Breast epithelium (tissue), 4 donors: ENCODE measurements around the gene SLC7A9. TPM values are rescaled to one million over a fixed set of nuclear protein-coding genes. Genes with fewer than 3 reads are reported as not detected.

Source experiments
- DNase-seq, 2 donors: peaks; one replicate each; pipeline ENCODE4 v3.0.0-alpha.2; 2019; ENCODE audit warnings: low spot score in 2 of 2
- H3K27ac ChIP-seq, 2 donors: fragments of 200-600 bp; sonication (generic) in 1 of 2; one replicate each; pipeline ENCODE4 v1.5.1; 2016 to 2019; ENCODE audit warnings: mild to moderate bottlenecking in 1 of 2
- H3K27me3 ChIP-seq, 2 donors: fragments of 200-600 bp; sonication (generic) in 1 of 2; one replicate each; pipeline versions ENCODE4 v1.5.1 to v1.6.0; 2017 to 2019; ENCODE audit warnings: control low read depth in 1 of 2, mild to moderate bottlenecking in 1 of 2
- H3K36me3 ChIP-seq: fragments of 200-600 bp; one replicate; pipeline ENCODE4 v1.5.1; 2019
- H3K4me1 ChIP-seq, 2 donors: fragments of 200-600 bp; sonication (generic); one replicate each; pipeline ENCODE4 v1.5.1; 2016 to 2019; ENCODE audit warnings: control low read depth in 1 of 2
- H3K4me3 ChIP-seq, 3 donors: fragments of 200-600 bp; sonication (generic); 1 replicate in 2 of 3; 2 replicates in 1 of 3; pipeline ENCODE4 v1.5.1; 2016 to 2019; ENCODE audit warnings: mild to moderate bottlenecking in 3 of 3, moderate library complexity in 2 of 3
- H3K9me3 ChIP-seq, 2 donors: fragments of 200-600 bp; sonication (generic) in 1 of 2; one replicate each; pipeline ENCODE4 v1.5.1; 2016 to 2019; ENCODE audit warnings: control low read depth in 1 of 2
- POLR2A ChIP-seq: fragments of 450-650 bp; IDR thresholded peaks from one replicate; pipeline ENCODE4 v1.6.1; 2016; ENCODE audit warnings: antibody characterized with exemption, mild to moderate bottlenecking, moderate library complexity
- POLR2AphosphoS5 ChIP-seq, 3 donors: sonication (generic); formaldehyde crosslinking; IDR thresholded peaks; one replicate each; pipeline ENCODE4 v1.6.1; 2017; ENCODE audit warnings: antibody characterized with exemption in 3 of 3
- intact Hi-C: fragments of 100-400 bp; cut with DNase I; formaldehyde crosslinking; loops from one replicate; pipeline ENCODE4 v1.15.1; 2023; ENCODE audit warnings: low total_unique reads
- total RNA-seq, 3 donors: library from RNA; depleted of rRNA; stranded (reverse); fragments of >200 nt; gene quantifications; one replicate each; pipeline ENCODE4 v1.1.0, GENCODE V29; 2016
- TF ChIP-seq, protein P1 (sequence below), 3 donors: fragments of 450-650 bp; IDR thresholded peaks; one replicate each; pipeline ENCODE4 v1.5.1; 2016 to 2017; ENCODE audit warnings: antibody characterized with exemption in 3 of 3, mild to moderate bottlenecking in 3 of 3, moderate library complexity in 3 of 3

SLC7A9 gene
- total RNA-seq, 3 donors from 2014 or later: 0.29 to 0.48 (median 0.33) TPM

DNA sequence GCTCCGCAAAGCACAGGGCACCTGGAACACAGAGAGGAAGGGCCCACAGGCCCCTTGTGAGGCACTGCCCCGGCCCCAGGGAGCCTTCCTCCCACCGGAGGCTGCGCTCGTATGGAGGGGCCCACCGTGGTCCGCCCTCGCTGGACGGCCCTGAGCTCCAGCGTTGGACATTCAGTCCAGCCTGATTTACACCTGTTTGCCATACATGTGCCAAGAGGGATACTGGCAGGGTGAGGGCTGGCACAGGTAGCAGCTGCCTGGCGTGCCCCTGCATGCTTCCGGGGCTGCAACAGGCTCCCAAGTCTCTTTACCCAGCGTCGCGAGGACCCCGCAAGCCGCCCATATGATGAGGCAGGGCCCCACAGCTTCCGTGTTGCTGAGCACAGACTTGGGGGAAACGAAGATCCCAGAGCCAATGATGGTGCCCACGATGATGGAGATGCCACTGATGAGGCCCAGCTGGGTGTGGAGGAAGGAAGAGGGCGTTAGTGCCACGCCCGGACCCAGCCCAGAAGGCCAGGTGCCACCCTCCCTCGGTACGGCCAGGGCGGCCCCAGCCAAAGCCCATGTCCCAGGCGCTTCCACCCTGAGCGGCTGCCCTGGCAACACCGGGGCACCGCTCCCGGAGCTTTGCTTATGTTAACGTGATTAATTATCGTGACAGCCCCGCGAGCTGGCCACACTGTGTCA is 5.1 kb downstream of the SLC7A9 start:
- intact Hi-C loops: no loop called here
- no peak overlapping the region for H3K4me3 ChIP-seq
- TF ChIP-seq POLR2A: no peak
- TF ChIP-seq, protein P1, sequence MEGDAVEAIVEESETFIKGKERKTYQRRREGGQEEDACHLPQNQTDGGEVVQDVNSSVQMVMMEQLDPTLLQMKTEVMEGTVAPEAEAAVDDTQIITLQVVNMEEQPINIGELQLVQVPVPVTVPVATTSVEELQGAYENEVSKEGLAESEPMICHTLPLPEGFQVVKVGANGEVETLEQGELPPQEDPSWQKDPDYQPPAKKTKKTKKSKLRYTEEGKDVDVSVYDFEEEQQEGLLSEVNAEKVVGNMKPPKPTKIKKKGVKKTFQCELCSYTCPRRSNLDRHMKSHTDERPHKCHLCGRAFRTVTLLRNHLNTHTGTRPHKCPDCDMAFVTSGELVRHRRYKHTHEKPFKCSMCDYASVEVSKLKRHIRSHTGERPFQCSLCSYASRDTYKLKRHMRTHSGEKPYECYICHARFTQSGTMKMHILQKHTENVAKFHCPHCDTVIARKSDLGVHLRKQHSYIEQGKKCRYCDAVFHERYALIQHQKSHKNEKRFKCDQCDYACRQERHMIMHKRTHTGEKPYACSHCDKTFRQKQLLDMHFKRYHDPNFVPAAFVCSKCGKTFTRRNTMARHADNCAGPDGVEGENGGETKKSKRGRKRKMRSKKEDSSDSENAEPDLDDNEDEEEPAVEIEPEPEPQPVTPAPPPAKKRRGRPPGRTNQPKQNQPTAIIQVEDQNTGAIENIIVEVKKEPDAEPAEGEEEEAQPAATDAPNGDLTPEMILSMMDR (IDR thresholded peaks at IDR 0.05): no peak
- TF ChIP-seq POLR2AphosphoS5 (IDR thresholded peaks at IDR 0.05): no peak
- no peak overlapping the region for H3K27ac ChIP-seq
- no peaks in the 10 kb centered on the region for H3K36me3 ChIP-seq
- H3K27me3 ChIP-seq: no peaks in the 10 kb centered on the region
- DNase-seq: no peak
- H3K9me3 ChIP-seq: no peaks in the 10 kb centered on the region
- H3K4me1 ChIP-seq: no peaks in the 10 kb centered on the region

DNA sequence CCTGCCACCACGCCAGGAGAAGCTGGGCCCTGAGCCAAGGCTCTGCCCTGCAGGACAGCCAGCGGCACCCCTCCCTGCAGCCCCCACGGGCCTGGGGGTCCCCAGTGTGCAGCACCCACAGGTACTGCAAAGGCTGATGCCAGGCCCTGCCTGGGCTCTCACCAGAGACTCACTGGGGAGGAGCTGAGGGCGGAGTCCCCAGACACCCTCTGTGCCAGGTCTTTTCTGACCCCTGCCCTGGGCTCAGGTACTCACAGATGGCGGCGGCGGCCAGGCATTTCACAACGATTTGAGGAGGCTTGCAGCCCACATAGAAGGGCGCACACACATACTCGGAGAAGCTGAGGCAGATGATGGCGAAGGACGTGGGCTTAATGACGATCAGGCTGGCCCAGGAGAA is 5.7 kb downstream of the SLC7A9 start:
- H3K27me3 ChIP-seq: no peaks in the 10 kb centered on the region
- no peaks in the 10 kb centered on the region for H3K4me1 ChIP-seq
- H3K4me3 ChIP-seq: no peak overlapping the region
- H3K9me3 ChIP-seq: no peaks in the 10 kb centered on the region
- no peak overlapping the region for H3K27ac ChIP-seq
- intact Hi-C loops: no loop called here
- DNase-seq: no peak
- no peaks in the 10 kb centered on the region for H3K36me3 ChIP-seq
- TF ChIP-seq, protein P1 (IDR thresholded peaks at IDR 0.05): no peak
- TF ChIP-seq POLR2A: no peak
- no peak for TF ChIP-seq POLR2AphosphoS5 (IDR thresholded peaks at IDR 0.05)

DNA sequence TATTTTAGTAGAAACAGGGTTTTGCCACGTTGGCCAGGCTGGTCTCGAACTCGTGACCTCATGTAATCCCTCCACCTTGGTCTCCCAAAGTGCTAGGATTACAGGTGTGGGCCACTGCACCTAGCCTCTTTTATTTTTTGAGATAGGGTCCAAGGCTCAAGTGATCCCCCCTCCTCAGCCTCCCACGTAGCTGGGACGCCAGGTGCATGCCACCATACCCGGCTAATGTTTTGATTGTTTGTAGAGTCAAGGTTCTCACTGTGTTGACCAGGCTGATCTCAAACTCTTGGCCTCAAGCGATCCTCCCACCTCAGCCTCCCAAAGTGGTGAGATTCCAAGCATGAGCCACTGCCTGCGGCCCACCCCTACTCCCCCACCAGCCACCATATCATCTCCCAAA is 6.3 kb downstream of the SLC7A9 start:
- intact Hi-C loops: no loop called here
- Histone ChIP-seq H3K4me1 (no peaks in the 10 kb centered on the region), H3K27me3 (no peaks in the 10 kb centered on the region), H3K9me3 (no peaks in the 10 kb centered on the region), H3K36me3 (no peaks in the 10 kb centered on the region), H3K4me3 (no peak overlapping the region), H3K27ac (no peak overlapping the region)
- no peak for DNase-seq
- TF ChIP-seq POLR2AphosphoS5 (IDR thresholded peaks at IDR 0.05) (no peak), POLR2A (no peak)
- TF ChIP-seq, protein P1 (IDR thresholded peaks at IDR 0.05): no peak

DNA sequence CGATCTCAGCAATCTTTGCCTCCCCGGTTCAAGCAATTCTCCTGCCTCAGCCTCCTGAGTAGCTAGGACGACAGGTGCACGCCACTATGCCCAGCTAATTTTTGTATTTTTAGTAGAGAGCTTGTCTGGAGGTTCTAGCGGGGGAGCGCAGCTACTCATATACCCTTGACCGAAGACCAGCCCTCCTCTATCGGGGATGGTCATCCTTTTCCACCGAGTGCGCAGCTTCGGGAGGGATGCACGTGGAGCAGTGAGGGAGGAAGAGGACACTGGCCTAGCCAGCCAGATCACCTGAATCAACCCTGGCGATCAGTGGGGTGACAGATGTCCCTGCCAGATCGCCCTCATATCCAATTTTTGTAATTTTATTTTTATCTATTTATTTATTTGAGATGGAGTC is 6.8 kb downstream of the SLC7A9 start:
- no peak overlapping the region for H3K4me3 ChIP-seq
- DNase-seq: no peak
- intact Hi-C loops: no loop called here
- no peaks in the 10 kb centered on the region for H3K27me3 ChIP-seq
- H3K9me3 ChIP-seq: no peaks in the 10 kb centered on the region
- H3K36me3 ChIP-seq: no peaks in the 10 kb centered on the region
- no peaks in the 10 kb centered on the region for H3K4me1 ChIP-seq
- TF ChIP-seq, protein P1 (IDR thresholded peaks at IDR 0.05): no peak
- no peak for TF ChIP-seq POLR2A
- TF ChIP-seq POLR2AphosphoS5 (IDR thresholded peaks at IDR 0.05): no peak
- no peak overlapping the region for H3K27ac ChIP-seq

DNA sequence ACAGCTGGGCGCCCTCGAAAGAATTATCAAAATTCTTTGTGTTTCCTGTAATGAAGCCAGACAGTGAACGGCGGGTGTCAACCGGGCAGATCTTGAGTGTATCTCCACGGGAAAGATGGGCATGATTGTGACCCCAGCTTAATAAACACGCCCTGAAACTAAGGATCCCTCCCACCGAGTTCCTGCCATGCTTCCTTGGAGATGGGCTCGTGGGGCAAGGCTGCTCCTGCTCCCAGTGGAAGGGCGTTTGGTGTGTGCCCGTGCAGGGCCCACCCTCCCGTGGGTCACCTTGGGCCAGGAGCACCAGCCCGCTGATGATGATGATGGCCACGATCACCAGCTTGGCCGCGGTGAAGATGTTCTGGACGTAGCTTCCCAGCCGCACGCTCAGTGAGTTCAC is 7.4 kb downstream of the SLC7A9 start:
- Histone ChIP-seq H3K27ac (no peak overlapping the region), H3K36me3 (no peaks in the 10 kb centered on the region), H3K4me3 (no peak overlapping the region), H3K27me3 (no peaks in the 10 kb centered on the region), H3K9me3 (no peaks in the 10 kb centered on the region), H3K4me1 (no peaks in the 10 kb centered on the region)
- DNase-seq: no peak
- TF ChIP-seq POLR2A (no peak), POLR2AphosphoS5 (IDR thresholded peaks at IDR 0.05) (no peak)
- TF ChIP-seq, protein P1 (IDR thresholded peaks at IDR 0.05): no peak
- intact Hi-C loops: no loop called here
